Kidney glomerular epithelial cell (primary cell): ENCODE results near the gene KIRREL3.
A peak's percentile ranks its signal among the peaks of the same experiment; 100 is the strongest.

ENCODE experiments used
- DNase-seq: peaks from one replicate; lab custom pipeline; 2025; lab: John Stamatoyannopoulos, UW

KIRREL3 gene

GRCh38 chr11:126739499-126740145 is 260.9 kb downstream of the KIRREL3 start:
- DNase-seq = no peak

- no peak for DNase-seq
These were observed 262.1 kb downstream of the KIRREL3 start for GRCh38 chr11:126738295-126739031.

- DNase-seq = no peak
These were observed 263.6 kb downstream of the KIRREL3 start for GRCh38 chr11:126736682-126737572.

GRCh38 chr11:126734752-126735151 is 265.8 kb downstream of the KIRREL3 start:
- DNase-seq = no peak

GRCh38 chr11:126733685-126734084 is 266.9 kb downstream of the KIRREL3 start:
- DNase-seq = no peak

GRCh38 chr11:126732981-126733380 is 267.6 kb downstream of the KIRREL3 start:
- no peak for DNase-seq

- DNase-seq = no peak
These were observed 268.9 kb downstream of the KIRREL3 start for GRCh38 chr11:126731576-126732142.

- no peak for DNase-seq
These were observed 273.2 kb downstream of the KIRREL3 start for GRCh38 chr11:126727381-126727780.

- DNase-seq = no peak
These were observed 275.0 kb downstream of the KIRREL3 start for GRCh38 chr11:126725521-126725920.

GRCh38 chr11:126725043-126725442 is 275.5 kb downstream of the KIRREL3 start:
- DNase-seq = no peak

- no peak for DNase-seq
These were observed 276.9 kb downstream of the KIRREL3 start for GRCh38 chr11:126723665-126724045.

- no peak for DNase-seq
These were observed 277.5 kb downstream of the KIRREL3 start for GRCh38 chr11:126722956-126723664.

GRCh38 chr11:126722006-126722736 is 278.4 kb downstream of the KIRREL3 start:
- DNase-seq = no peak

GRCh38 chr11:126720539-126721235 is 279.9 kb downstream of the KIRREL3 start:
- DNase-seq = no peak

- no peak for DNase-seq
These were observed 280.8 kb downstream of the KIRREL3 start for GRCh38 chr11:126719740-126720139.

- DNase-seq = peak; percentile 4
These were observed 282.3 kb downstream of the KIRREL3 start for GRCh38 chr11:126718276-126718675.

- peak; percentile 37 for DNase-seq
These were observed 284.0 kb downstream of the KIRREL3 start for GRCh38 chr11:126716456-126717083.

- DNase-seq = no peak
These were observed 286.8 kb downstream of the KIRREL3 start for GRCh38 chr11:126713806-126714205.

- DNase-seq = no peak
These were observed 288.5 kb downstream of the KIRREL3 start for GRCh38 chr11:126711977-126712625.
